ENCODE measurements around the gene MYL4. TPM values are rescaled to one million over a fixed set of nuclear protein-coding genes. Genes with fewer than 3 reads are reported as not detected.

MYL4 gene
- total and polyA plus RNA-seq, 12 donors: 0.36 to 4.9 (median 0.98) TPM; not detected in 6

DNA sequence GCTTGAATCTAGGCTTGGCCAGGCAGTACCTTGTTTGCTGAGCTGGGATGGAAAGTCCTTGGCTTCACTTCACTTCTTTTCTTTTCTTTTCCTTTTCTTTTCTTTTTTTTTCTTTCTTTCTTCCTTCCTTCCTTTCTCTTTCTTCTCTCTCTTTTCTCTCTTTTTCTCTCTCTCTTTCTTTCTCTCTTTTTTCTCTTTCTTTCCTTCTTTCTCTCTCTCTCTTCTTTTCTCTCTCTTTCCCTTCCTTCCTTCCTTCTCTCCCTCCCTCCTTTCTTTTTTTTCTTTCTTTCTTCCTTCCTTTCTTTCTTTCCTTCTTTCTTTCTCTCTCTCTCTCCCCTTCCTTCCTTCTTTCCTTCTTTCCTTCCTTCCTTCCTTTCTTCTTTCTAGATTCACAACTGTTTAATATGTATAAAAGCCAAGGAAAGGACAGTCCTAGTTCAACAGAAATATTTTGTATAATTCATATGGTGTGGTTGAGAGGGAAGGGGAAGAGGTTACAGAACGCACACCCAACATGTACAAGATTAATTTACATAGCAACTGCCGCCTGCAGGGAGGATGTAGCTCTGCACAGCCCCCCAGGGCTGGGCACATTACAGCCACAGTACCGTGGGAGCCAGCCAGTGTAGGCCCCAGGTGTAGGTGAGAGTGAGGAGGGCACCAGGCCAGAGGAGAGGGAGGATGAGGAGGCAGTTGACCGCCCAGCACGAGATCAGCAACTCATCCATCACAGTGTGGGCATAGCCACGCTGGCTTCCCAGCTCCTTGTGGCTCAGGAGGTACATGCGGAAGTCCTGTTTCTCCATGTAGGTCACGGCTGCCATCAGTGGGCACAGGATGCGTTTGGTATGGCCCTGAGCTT lies 34.8 kb downstream of the MYL4 start:
- Histone ChIP-seq H3K27me3 (no peaks in the 10 kb centered on the region), H3K27ac (no peak overlapping the region), H3K36me3 (replicated peaks in 1 of 2) (no peaks in the 10 kb centered on the region), H3K4me3 (no peak overlapping the region), H3K4me1 (replicated peaks in 1 of 2) (peaks cover 8 to 19% of the 10 kb centered on the region in 2 donors), H3K9me3 (replicated peaks in 1 of 3) (no peaks in the 10 kb centered on the region)
- intact Hi-C loops (cut with DNase I): no loop called here
- no peak for TF ChIP-seq CTCF (IDR thresholded peaks at IDR 0.05)
- TF ChIP-seq POLR2A (IDR thresholded peaks at IDR 0.05): no peak
- 83 to 90% (median 86%) methylated on average over 8 to 9 of the region's 9 CpGs for WGBS, 4 donors
- no peak for DNase-seq

DNA sequence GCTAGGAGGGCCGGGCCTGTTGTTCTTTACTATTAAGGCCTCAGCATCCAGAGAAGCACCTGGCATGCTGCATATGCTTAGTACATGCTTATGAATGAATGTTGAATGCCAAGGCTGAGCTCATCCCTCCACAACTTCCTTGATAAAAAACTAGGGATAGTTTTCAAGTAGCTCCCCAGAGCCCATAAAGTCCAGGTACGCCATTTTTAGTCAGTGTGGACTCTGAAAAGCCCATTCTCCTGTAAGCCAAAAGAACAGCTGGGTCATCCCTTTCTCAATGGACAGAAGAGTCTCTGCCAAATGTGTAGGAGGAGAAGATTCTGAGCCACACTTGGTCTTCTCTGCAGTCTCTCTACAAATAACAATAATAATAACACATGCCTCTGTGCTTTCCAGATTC lies 35.5 kb downstream of the MYL4 start:
- Histone ChIP-seq H3K36me3 (replicated peaks in 1 of 2) (no peaks in the 10 kb centered on the region), H3K4me1 (replicated peaks in 1 of 2) (peaks cover 3 to 13% of the 10 kb centered on the region in 2 donors), H3K4me3 (no peak overlapping the region), H3K27me3 (no peaks in the 10 kb centered on the region), H3K27ac (no peak overlapping the region), H3K9me3 (replicated peaks in 1 of 3) (no peaks in the 10 kb centered on the region)
- no peak for DNase-seq
- intact Hi-C loops (cut with DNase I): no loop called here
- WGBS, 4 donors: 79 to 93% (median 89%) methylated on average over 2 of the region's 2 CpGs
- no peak for TF ChIP-seq POLR2A (IDR thresholded peaks at IDR 0.05)
- no peak for TF ChIP-seq CTCF (IDR thresholded peaks at IDR 0.05)

DNA sequence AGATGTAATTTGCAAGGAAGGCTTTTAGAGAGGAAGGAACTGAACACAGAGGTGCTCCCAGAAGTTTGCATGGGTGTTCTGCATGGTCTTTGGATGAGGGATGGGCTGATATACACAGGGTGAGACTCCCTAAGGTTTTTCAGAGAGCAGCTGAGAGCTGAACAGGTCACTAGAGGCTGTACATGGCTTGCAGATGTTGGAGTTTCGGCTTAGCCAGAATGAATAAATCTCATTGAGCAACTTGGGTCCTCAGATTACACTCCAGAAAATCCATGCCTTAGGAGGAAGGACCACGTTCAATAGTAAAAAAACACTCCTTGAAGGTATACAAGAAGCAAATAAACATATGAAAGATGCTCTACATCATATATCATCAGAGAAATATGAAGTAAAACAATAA lies 37.0 kb downstream of the MYL4 start:
- no peaks in the 10 kb centered on the region for H3K9me3 ChIP-seq (replicated peaks in 1 of 3)
- no peaks in the 10 kb centered on the region for H3K36me3 ChIP-seq (replicated peaks in 1 of 2)
- no peak for DNase-seq
- TF ChIP-seq CTCF (IDR thresholded peaks at IDR 0.05) (no peak), POLR2A (IDR thresholded peaks at IDR 0.05) (no peak)
- no peak overlapping the region for H3K4me3 ChIP-seq
- no peaks in the 10 kb centered on the region for H3K27me3 ChIP-seq
- no peaks in the 10 kb centered on the region for H3K4me1 ChIP-seq (replicated peaks in 1 of 2)
- no peak overlapping the region for H3K27ac ChIP-seq
- WGBS, 4 donors: 70 to 83% (median 75%) methylated on average over 2 of the region's 2 CpGs
- intact Hi-C loops (cut with DNase I): no loop called here

- DNase-seq: no peak
- Histone ChIP-seq H3K27me3 (peaks cover 8% of the 10 kb centered on the region), H3K9me3 (replicated peaks in 1 of 3) (no peaks in the 10 kb centered on the region), H3K4me1 (replicated peaks in 1 of 2) (peaks cover 11 to 12% of the 10 kb centered on the region in 2 donors), H3K27ac (no peak overlapping the region), H3K4me3 (no peak overlapping the region), H3K36me3 (replicated peaks in 1 of 2) (no peaks in the 10 kb centered on the region)
- no peak for TF ChIP-seq POLR2A (IDR thresholded peaks at IDR 0.05)
- TF ChIP-seq CTCF (IDR thresholded peaks at IDR 0.05): no peak
- WGBS, 4 donors: 81 to 94% (median 85%) methylated on average over 2 of the region's 2 CpGs
- intact Hi-C loops (cut with DNase I): no loop called here
Measured at GRCh38 chr17:47250855-47251254, 41.7 kb downstream of the MYL4 start.
